Fibroblast of lung (primary cell): ENCODE data around the gene CNOT3. TPM values are rescaled to one million over a fixed set of nuclear protein-coding genes. Genes with fewer than 3 reads are reported as not detected.

Source experiments
- DNase-seq, 2 donors: peaks; one replicate each; pipeline versions ENCODE4 v3.0.0 to v3.0.0-alpha.2; 2010; ENCODE audit warnings: low read depth in 2 of 2
- H2AFZ ChIP-seq: 2 replicates; pipeline ENCODE4 v1.5.1; 2012; ENCODE audit warnings: low read length, control low read depth, inconsistent platforms
- H3K27ac ChIP-seq: 2 replicates; pipeline ENCODE4 v1.5.1; 2011; ENCODE audit warnings: low read length, control low read depth; ENCODE audit not compliant: insufficient read depth
- H3K27me3 ChIP-seq: 2 replicates; pipeline ENCODE4 v1.5.1; 2011; ENCODE audit warnings: mild to moderate bottlenecking, low read length; ENCODE audit not compliant: control insufficient read depth, insufficient read depth
- H3K36me3 ChIP-seq: 2 replicates; pipeline ENCODE4 v1.5.1; 2011; ENCODE audit warnings: low read length; ENCODE audit not compliant: control insufficient read depth, insufficient read depth
- H3K4me1 ChIP-seq: 2 replicates; pipeline ENCODE4 v1.5.1; 2011; ENCODE audit warnings: low read length; ENCODE audit not compliant: control insufficient read depth, insufficient read depth; ENCODE audit errors: extremely low read depth
- H3K4me2 ChIP-seq: 2 replicates; pipeline ENCODE4 v1.5.1; 2011; ENCODE audit warnings: low read length, control low read depth; ENCODE audit not compliant: insufficient read depth; ENCODE audit errors: extremely low read depth
- H3K4me3 ChIP-seq, 4 experiments: fragments of 200-600 bp in 1 of 4; sonication (generic) in 1 of 4; replicated peaks in 1 of 4; 2 replicates each; pipeline ENCODE4 v1.5.1; 2011 to 2016; ENCODE audit warnings: low read length in 4 of 4, low read depth in 3 of 4, mild to moderate bottlenecking in 3 of 4, control low read depth in 2 of 4, inconsistent platforms in 1 of 4, mixed read lengths in 1 of 4; ENCODE audit not compliant: insufficient read depth in 1 of 4; ENCODE audit errors: control extremely low read depth in 1 of 4
- H3K79me2 ChIP-seq: 2 replicates; pipeline ENCODE4 v1.5.1; 2012; ENCODE audit warnings: mild to moderate bottlenecking, low read length, inconsistent platforms; ENCODE audit not compliant: control insufficient read depth, insufficient read depth
- H3K9ac ChIP-seq: 2 replicates; pipeline ENCODE4 v1.5.1; 2011; ENCODE audit warnings: mild to moderate bottlenecking, low read length, control low read depth; ENCODE audit not compliant: insufficient read depth
- H3K9me3 ChIP-seq: 2 replicates; pipeline ENCODE4 v1.5.1; 2012; ENCODE audit warnings: low read depth, low read length; ENCODE audit not compliant: control insufficient read depth, insufficient read depth
- H4K20me1 ChIP-seq: 2 replicates; pipeline ENCODE4 v1.5.1; 2011; ENCODE audit warnings: low read length; ENCODE audit not compliant: control insufficient read depth, insufficient read depth; ENCODE audit errors: extremely low read depth
- EZH2 ChIP-seq: IDR thresholded peaks from 2 replicates; pipeline ENCODE4 v1.5.1; 2012; ENCODE audit warnings: low read length, control low read depth, mild to moderate bottlenecking; ENCODE audit errors: missing control alignments
- polyA plus RNA-seq, 2 donors: library from polyadenylated mRNA; depleted of rRNA in 1 of 2; stranded (reverse) in 1 of 2; unstranded in 1 of 2; fragments of >200 nt; gene quantifications; 2 replicates each; pipeline ENCODE4 v1.2.1, GENCODE V29; 2011 to 2012; ENCODE audit warnings: missing spikeins in 1 of 2
- total RNA-seq: library from RNA; depleted of rRNA; stranded (reverse); fragments of >200 nt; gene quantifications from 2 replicates; pipeline ENCODE4 v1.2.1, GENCODE V29; 2014
- TF ChIP-seq, protein P1 (sequence below), 2 donors: IDR thresholded peaks in 1 of 2; conservative IDR thresholded peaks in 1 of 2; 1 replicate in 1 of 2; 2 replicates in 1 of 2; pipeline ENCODE4 v1.5.1; 2011 to 2012; ENCODE audit warnings: low read length in 2 of 2, control low read depth in 1 of 2, inconsistent platforms in 1 of 2, low read depth in 1 of 2, mild to moderate bottlenecking in 1 of 2

Gene CNOT3
- total and polyA plus RNA-seq, 2 donors (not counting 1 experiment from before 2014, with no cell fraction given), result 10.4 to 10.7 TPM

DNA sequence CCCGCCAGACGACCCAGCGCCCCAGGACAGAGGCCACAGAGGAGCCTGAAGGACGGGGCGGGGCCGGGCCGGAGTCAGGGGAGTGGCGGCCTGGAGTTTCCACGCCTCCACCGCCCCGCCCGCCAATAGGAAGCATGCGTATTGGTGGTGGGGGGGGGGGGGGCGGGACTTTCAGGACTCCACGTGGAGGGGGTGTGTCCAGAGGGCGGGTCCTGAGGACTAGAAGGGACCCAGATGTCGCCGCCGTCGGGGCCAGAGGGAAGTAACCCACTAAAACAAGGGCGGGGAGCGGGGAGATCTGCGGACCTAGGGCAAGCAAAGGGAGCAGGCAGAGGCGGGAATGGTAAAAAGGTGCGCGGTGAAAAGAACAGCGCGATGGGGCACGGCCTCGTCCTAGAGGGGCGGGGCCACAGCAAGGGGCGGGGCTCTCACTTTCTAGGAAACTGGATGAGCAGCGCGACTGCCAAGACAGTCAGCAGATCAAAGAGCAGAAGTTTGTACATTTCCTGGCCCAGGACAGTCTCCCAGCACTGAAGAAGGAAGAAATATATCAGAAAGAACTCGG, 24.8 kb downstream of the CNOT3 start:
- Histone ChIP-seq H3K4me1 (peaks cover 13% of the 10 kb centered on the region), H2AFZ (peak overlapping the region; percentile 67), H3K27ac (no peak overlapping the region), H3K9me3 (no peaks in the 10 kb centered on the region), H3K27me3 (no peaks in the 10 kb centered on the region), H4K20me1 (no peaks in the 10 kb centered on the region), H3K4me3 (peak overlapping the region in 3 of 4 experiments; percentile 42 to 56 (median 49)), H3K4me2 (peak overlapping the region; percentile 37), H3K79me2 (peaks cover 8% of the 10 kb centered on the region), H3K9ac (no peak overlapping the region), H3K36me3 (peaks cover 1% of the 10 kb centered on the region)
- DNase-seq, result peak; percentile 54 to 71
- TF ChIP-seq, protein P1, sequence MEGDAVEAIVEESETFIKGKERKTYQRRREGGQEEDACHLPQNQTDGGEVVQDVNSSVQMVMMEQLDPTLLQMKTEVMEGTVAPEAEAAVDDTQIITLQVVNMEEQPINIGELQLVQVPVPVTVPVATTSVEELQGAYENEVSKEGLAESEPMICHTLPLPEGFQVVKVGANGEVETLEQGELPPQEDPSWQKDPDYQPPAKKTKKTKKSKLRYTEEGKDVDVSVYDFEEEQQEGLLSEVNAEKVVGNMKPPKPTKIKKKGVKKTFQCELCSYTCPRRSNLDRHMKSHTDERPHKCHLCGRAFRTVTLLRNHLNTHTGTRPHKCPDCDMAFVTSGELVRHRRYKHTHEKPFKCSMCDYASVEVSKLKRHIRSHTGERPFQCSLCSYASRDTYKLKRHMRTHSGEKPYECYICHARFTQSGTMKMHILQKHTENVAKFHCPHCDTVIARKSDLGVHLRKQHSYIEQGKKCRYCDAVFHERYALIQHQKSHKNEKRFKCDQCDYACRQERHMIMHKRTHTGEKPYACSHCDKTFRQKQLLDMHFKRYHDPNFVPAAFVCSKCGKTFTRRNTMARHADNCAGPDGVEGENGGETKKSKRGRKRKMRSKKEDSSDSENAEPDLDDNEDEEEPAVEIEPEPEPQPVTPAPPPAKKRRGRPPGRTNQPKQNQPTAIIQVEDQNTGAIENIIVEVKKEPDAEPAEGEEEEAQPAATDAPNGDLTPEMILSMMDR (conservative IDR thresholded peaks at IDR 0.05 in 1 of 2, IDR thresholded peaks at IDR 0.05 in 1 of 2; ENCODE audit: low read depth in 1 of 2, low read length in 2 of 2), result no peak
- no peak for TF ChIP-seq EZH2

DNA sequence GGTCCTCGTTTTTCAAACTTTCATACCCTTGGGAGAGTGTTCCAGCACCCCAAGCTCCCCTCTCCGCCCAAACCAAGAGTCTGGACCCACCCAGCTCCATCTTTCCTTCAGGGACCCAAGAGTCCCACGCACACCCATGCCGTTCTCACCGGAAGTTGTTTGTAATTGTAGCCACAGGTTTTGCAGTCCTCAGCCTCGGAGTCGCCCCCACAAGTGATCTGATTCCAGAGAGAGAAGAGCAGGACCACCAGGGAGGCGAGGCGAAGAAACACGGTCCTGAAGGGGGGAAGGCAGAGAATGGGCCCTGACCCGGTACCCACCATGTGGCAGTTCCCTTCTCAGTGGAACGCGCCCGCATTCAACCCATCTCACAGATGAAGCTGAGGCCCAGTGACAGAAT, 25.3 kb downstream of the CNOT3 start:
- H3K4me2 ChIP-seq, result no peak overlapping the region

DNA sequence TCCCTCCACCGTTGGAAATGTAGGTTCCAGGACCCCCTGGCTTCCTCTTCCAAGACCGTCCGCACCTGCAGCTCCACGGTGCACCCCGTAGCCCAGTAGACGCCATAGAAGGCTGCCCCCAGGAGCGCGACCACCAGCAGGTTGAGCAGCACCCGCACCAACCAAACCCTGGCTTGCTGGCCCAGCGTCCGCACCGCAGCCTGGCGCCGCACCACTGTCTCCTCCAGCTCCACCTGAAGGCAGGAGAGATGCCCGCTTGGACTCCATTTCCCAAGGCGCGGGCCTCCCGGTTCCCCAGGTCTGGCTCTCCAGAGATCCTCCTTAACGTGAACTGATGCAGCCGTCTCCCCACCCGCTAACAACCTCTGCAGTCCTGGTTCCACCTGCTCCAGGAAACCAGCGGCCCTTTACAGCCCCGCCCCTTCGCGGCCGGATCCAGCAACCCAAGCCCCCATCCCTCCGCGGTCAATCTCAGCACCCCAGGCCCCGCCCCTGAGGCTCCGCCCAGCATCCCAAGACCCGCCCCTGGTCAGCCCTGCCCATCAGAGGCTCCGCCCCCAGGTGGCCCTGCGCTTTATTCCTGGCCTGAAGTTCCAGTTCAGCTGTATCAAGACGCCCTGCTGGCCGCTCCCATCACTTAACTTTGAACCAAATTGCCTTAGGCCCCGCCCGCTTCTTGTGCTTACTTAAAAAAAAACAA, 27.0 kb downstream of the CNOT3 start:
- H3K9me3 ChIP-seq, result no peaks in the 10 kb centered on the region
- H2AFZ ChIP-seq, result no peak overlapping the region
- peak overlapping the region; percentile 52 for H3K4me2 ChIP-seq
- H4K20me1 ChIP-seq, result no peaks in the 10 kb centered on the region
- H3K79me2 ChIP-seq, result no peaks in the 10 kb centered on the region
- no peak overlapping the region for H3K27ac ChIP-seq
- TF ChIP-seq, protein P1 (conservative IDR thresholded peaks at IDR 0.05 in 1 of 2, IDR thresholded peaks at IDR 0.05 in 1 of 2; ENCODE audit: low read depth in 1 of 2, low read length in 2 of 2), result no peak
- no peak for TF ChIP-seq EZH2
- H3K4me1 ChIP-seq, result no peaks in the 10 kb centered on the region
- peak overlapping the region in 1 of 4 experiments; percentile 30 for H3K4me3 ChIP-seq
- no peak overlapping the region for H3K9ac ChIP-seq
- no peaks in the 10 kb centered on the region for H3K27me3 ChIP-seq
- no peaks in the 10 kb centered on the region for H3K36me3 ChIP-seq
- DNase-seq, result peak; percentile 49 to 60

More for the DNA sequence above, 25.3 kb downstream of the CNOT3 start:
- Histone ChIP-seq H2AFZ (no peak overlapping the region), H3K27me3 (no peaks in the 10 kb centered on the region), H3K36me3 (no peaks in the 10 kb centered on the region), H3K79me2 (peaks cover 8% of the 10 kb centered on the region), H3K27ac (no peak overlapping the region), H3K9me3 (no peaks in the 10 kb centered on the region), H4K20me1 (no peaks in the 10 kb centered on the region), H3K4me3 (peak overlapping the region in 2 of 4 experiments; percentile 49 to 56), H3K4me1 (peaks cover 13% of the 10 kb centered on the region), H3K9ac (no peak overlapping the region)
- TF ChIP-seq, protein P1 (conservative IDR thresholded peaks at IDR 0.05 in 1 of 2, IDR thresholded peaks at IDR 0.05 in 1 of 2; ENCODE audit: low read depth in 1 of 2, low read length in 2 of 2), result no peak
- TF ChIP-seq EZH2, result no peak
- no peak for DNase-seq
